ENCODE measurements around the gene MAN2B2.
"Not testable (repeated sequence)": the region's sequence is repeated elsewhere in the genome, so short reads cannot be mapped to it uniquely, and the experiment has no call there.

- not testable (repeated sequence) for TF ChIP-seq CTCF, EP300, POLR2A, POLR2AphosphoS5 (IDR thresholded peaks at IDR 0.05)
These were observed 79.2 kb downstream of the MAN2B2 start for GRCh38 chr4:6654211-6654610.
